PFSK-1 (cell line): Measurements from ENCODE around the gene NTM.

ENCODE experiments used
- POLR2AphosphoS5 ChIP-seq: IDR thresholded peaks from 2 replicates; pipeline ENCODE4 v1.6.1; 2012; ENCODE audit warnings: low read depth, mild to moderate bottlenecking, control low read depth, low read length, moderate library complexity
- TAF1 ChIP-seq: IDR thresholded peaks from 2 replicates; pipeline ENCODE4 v1.6.1; 2012; ENCODE audit warnings: low read length, control low read depth, borderline replicate concordance; ENCODE audit not compliant: insufficient read depth
- TF ChIP-seq, protein P1 (sequence below), 2 experiments: IDR thresholded peaks; 2 replicates each; pipeline versions ENCODE4 v1.6.1 to v1.8.0; 2011 to 2012; ENCODE audit warnings: low read depth in 2 of 2, low read length in 2 of 2, control low read depth in 1 of 2, inconsistent platforms in 1 of 2, mild to moderate bottlenecking in 1 of 2, moderate library complexity in 1 of 2; ENCODE audit not compliant: insufficient read depth in 1 of 2

- TF ChIP-seq, protein P1, sequence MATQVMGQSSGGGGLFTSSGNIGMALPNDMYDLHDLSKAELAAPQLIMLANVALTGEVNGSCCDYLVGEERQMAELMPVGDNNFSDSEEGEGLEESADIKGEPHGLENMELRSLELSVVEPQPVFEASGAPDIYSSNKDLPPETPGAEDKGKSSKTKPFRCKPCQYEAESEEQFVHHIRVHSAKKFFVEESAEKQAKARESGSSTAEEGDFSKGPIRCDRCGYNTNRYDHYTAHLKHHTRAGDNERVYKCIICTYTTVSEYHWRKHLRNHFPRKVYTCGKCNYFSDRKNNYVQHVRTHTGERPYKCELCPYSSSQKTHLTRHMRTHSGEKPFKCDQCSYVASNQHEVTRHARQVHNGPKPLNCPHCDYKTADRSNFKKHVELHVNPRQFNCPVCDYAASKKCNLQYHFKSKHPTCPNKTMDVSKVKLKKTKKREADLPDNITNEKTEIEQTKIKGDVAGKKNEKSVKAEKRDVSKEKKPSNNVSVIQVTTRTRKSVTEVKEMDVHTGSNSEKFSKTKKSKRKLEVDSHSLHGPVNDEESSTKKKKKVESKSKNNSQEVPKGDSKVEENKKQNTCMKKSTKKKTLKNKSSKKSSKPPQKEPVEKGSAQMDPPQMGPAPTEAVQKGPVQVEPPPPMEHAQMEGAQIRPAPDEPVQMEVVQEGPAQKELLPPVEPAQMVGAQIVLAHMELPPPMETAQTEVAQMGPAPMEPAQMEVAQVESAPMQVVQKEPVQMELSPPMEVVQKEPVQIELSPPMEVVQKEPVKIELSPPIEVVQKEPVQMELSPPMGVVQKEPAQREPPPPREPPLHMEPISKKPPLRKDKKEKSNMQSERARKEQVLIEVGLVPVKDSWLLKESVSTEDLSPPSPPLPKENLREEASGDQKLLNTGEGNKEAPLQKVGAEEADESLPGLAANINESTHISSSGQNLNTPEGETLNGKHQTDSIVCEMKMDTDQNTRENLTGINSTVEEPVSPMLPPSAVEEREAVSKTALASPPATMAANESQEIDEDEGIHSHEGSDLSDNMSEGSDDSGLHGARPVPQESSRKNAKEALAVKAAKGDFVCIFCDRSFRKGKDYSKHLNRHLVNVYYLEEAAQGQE (IDR thresholded peaks at IDR 0.05; ENCODE audit: insufficient read depth in 1 of 2, low read depth in 2 of 2, low read length in 2 of 2), result no peak
- TF ChIP-seq POLR2AphosphoS5 (no peak), TAF1 (no peak)
Measured at GRCh38 chr11:132123854-132124835, 753.7 kb downstream of the NTM start.
